Caco-2 (cell line): Measurements from ENCODE around the gene LILRB3. TPM values are rescaled to one million over a fixed set of nuclear protein-coding genes. Genes with fewer than 3 reads are reported as not detected.

Experiments
- BruUV-seq: library from RNA; stranded (reverse); fragments of 400-500 nt; replicated peaks from 2 replicates; lab custom pipeline; 2021; lab: Mats Ljungman, UMichigan
- CTCF ChIA-PET: fragments of 300-600 bp; sonication (Branson Sonifier 250); formaldehyde crosslinking; loops from one replicate; lab custom pipeline; 2022; ENCODE audit warnings: antibody characterized with exemption; lab: Charles Lee
- POLR2A ChIA-PET: fragments of 300-600 bp; sonication (Branson Sonifier 250); formaldehyde crosslinking; loops from one replicate; lab custom pipeline; 2022; ENCODE audit warnings: antibody characterized with exemption; lab: Charles Lee
- DNase-seq, 2 experiments: peaks; one replicate each; pipeline versions ENCODE4 v3.0.0 to v3.0.0-alpha.2; 2020 to 2022
- H3K27me3 ChIP-seq: replicated peaks from 2 replicates; pipeline ENCODE4 v1.6.0; 2011; ENCODE audit warnings: low read length; ENCODE audit not compliant: control insufficient read depth, insufficient read depth
- H3K36me3 ChIP-seq: 2 replicates; pipeline ENCODE4 v1.5.1; 2011; ENCODE audit warnings: low read length; ENCODE audit not compliant: control insufficient read depth, insufficient read depth
- H3K4me1 ChIP-seq: fragments of 250-450 bp; sonication (Bioruptor Pico); 2 replicates; pipeline ENCODE4 v1.5.1; 2020; ENCODE audit warnings: mild to moderate bottlenecking
- H3K4me3 ChIP-seq: 2 replicates; pipeline ENCODE4 v1.5.1; 2011; ENCODE audit warnings: low read depth, mild to moderate bottlenecking, control low read depth, low read length
- H3K9me3 ChIP-seq: fragments of 250-450 bp; sonication (Bioruptor Pico); 2 replicates; pipeline ENCODE4 v1.5.1; 2020; ENCODE audit warnings: mild to moderate bottlenecking, moderate library complexity
- H3K27ac Mint-ChIP-seq: one replicate; pipeline ENCODE4 v1.8.0; 2022; ENCODE audit warnings: mixed read lengths; ENCODE audit not compliant: unreplicated experiment
- H3K27me3 Mint-ChIP-seq: one replicate; pipeline ENCODE4 v1.8.0; 2022; ENCODE audit warnings: mixed read lengths; ENCODE audit not compliant: insufficient read depth, unreplicated experiment
- H3K36me3 Mint-ChIP-seq: one replicate; pipeline ENCODE4 v1.8.0; 2022; ENCODE audit warnings: mild to moderate bottlenecking, mixed read lengths; ENCODE audit not compliant: insufficient read depth, unreplicated experiment
- H3K4me1 Mint-ChIP-seq: one replicate; pipeline ENCODE4 v1.8.0; 2022; ENCODE audit warnings: low read depth, mixed read lengths; ENCODE audit not compliant: unreplicated experiment
- H3K4me3 Mint-ChIP-seq: one replicate; pipeline ENCODE4 v1.8.0; 2022; ENCODE audit warnings: mild to moderate bottlenecking, moderate library complexity, mixed read lengths; ENCODE audit not compliant: unreplicated experiment
- H3K9me3 Mint-ChIP-seq: one replicate; pipeline ENCODE4 v1.8.0; 2022; ENCODE audit warnings: mixed read lengths; ENCODE audit not compliant: unreplicated experiment
- intact Hi-C: fragments of 100-400 bp; cut with micrococcal nuclease; formaldehyde crosslinking; loops from one replicate; pipeline ENCODE4 v1.10.0; 2022; ENCODE audit not compliant: unreplicated experiment
- total RNA-seq: library from RNA; stranded (reverse); gene quantifications from 2 replicates; pipeline ENCODE4 v1.2.3, GENCODE V29; 2022
- TF ChIP-seq, protein P1 (sequence below), 2 experiments: fragments of 200-600 bp in 1 of 2; IDR thresholded peaks; 1 replicate in 1 of 2; 2 replicates in 1 of 2; pipeline versions ENCODE4 v1.5.1 to v1.8.0; 2011 to 2022; ENCODE audit warnings: antibody characterized with exemption in 1 of 2, control low read depth in 1 of 2, inconsistent platforms in 1 of 2, low read depth in 1 of 2, low read length in 1 of 2, mild to moderate bottlenecking in 1 of 2, moderate library complexity in 1 of 2; ENCODE audit not compliant: insufficient read depth in 1 of 2, severe bottlenecking in 1 of 2, unreplicated experiment in 1 of 2

Gene LILRB3
- total RNA-seq, 1 experiment from 2014 or later: not detected

DNA sequence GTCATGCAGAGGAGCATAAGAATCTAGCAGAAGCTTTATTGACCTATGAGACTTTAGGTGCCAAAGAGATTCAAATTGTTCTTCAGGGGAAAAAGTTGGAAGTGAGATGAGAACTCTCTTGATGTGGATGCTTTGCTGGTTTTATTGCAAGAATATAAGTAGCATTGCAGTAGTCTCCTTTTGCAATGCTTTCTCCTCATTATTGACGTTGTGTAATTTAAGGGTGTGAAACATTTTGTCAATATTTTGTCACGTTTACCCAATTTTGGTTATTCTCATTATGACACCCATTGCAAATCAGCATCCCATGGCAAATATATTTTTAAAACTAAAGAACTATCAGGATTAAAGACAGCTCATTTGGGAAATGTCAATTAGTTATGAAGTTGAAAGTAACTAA is 46.1 kb upstream of the LILRB3 start:
- no peaks in the 10 kb centered on the region; the same call in 1 of the 2 replicates for H3K27me3 ChIP-seq
- no peak overlapping the region for H3K27ac Mint-ChIP-seq
- no peaks in the 10 kb centered on the region for H3K4me1 ChIP-seq
- no peaks in the 10 kb centered on the region for H3K36me3 Mint-ChIP-seq
- H3K4me1 Mint-ChIP-seq: no peaks in the 10 kb centered on the region
- H3K27me3 Mint-ChIP-seq: peaks cover 32% of the 10 kb centered on the region
- intact Hi-C loops: no loop called here
- ChIA-PET POLR2A (no interaction called here), CTCF (no interaction called here)
- TF ChIP-seq, protein P1, sequence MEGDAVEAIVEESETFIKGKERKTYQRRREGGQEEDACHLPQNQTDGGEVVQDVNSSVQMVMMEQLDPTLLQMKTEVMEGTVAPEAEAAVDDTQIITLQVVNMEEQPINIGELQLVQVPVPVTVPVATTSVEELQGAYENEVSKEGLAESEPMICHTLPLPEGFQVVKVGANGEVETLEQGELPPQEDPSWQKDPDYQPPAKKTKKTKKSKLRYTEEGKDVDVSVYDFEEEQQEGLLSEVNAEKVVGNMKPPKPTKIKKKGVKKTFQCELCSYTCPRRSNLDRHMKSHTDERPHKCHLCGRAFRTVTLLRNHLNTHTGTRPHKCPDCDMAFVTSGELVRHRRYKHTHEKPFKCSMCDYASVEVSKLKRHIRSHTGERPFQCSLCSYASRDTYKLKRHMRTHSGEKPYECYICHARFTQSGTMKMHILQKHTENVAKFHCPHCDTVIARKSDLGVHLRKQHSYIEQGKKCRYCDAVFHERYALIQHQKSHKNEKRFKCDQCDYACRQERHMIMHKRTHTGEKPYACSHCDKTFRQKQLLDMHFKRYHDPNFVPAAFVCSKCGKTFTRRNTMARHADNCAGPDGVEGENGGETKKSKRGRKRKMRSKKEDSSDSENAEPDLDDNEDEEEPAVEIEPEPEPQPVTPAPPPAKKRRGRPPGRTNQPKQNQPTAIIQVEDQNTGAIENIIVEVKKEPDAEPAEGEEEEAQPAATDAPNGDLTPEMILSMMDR (IDR thresholded peaks at IDR 0.05; ENCODE audit: insufficient read depth in 1 of 2, low read depth in 1 of 2, low read length in 1 of 2, severe bottlenecking in 1 of 2, unreplicated experiment in 1 of 2): no peak
- no peak overlapping the region for H3K4me3 Mint-ChIP-seq
- no peak for DNase-seq
- no peak overlapping the region for H3K4me3 ChIP-seq
- no peaks in the 10 kb centered on the region for H3K36me3 ChIP-seq
- no TSS peak for BruUV-seq
- no peaks in the 10 kb centered on the region for H3K9me3 Mint-ChIP-seq
- H3K9me3 ChIP-seq: no peaks in the 10 kb centered on the region

DNA sequence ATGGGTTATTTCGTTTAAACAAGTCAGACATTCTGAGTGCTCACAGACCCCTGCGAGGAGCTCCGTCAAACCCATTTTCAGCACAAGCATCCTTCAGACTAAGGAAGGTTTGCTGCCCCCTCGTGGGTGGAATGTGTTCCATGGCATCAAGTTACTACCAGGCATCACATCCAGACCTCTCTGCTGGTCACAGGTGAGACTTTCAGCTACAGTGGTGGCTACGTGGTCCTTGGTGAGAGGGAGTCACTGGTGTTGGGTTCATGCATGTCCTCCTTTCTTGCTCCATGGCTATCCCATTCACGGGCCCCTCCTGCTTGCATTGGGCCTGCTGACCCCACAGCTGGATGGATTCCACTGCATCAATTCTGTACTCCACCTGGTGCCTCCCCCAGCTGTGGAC is 43.3 kb upstream of the LILRB3 start:
- no peaks in the 10 kb centered on the region for H3K4me1 Mint-ChIP-seq
- intact Hi-C loops: loop anchor here (1.0 kb wide), 1 partner anchor 98 kb away; no protein-coding TSS in a partner anchor
- peaks cover 18% of the 10 kb centered on the region for H3K27me3 Mint-ChIP-seq
- H3K4me3 Mint-ChIP-seq: no peak overlapping the region
- H3K4me3 ChIP-seq: no peak overlapping the region
- no peaks in the 10 kb centered on the region for H3K36me3 ChIP-seq
- H3K4me1 ChIP-seq: no peaks in the 10 kb centered on the region
- ChIA-PET POLR2A (interaction anchor here (0.6 kb wide), 1 partner anchor 240 kb away, joined by 3 read pairs; no protein-coding TSS in a partner anchor), CTCF (interaction anchor here (0.6 to 2.0 kb wide), 9 partner anchors 13 to 151 kb away, joined by 3 to 21 read pairs (median 4); partner anchors contain the start of genes CNOT3, MBOAT7, PRPF31 and TFPT)
- H3K27me3 ChIP-seq: no peaks in the 10 kb centered on the region; the same call in 1 of the 2 replicates
- H3K9me3 ChIP-seq: no peaks in the 10 kb centered on the region
- no peaks in the 10 kb centered on the region for H3K9me3 Mint-ChIP-seq
- DNase-seq: peak; percentile 87 to 89
- TF ChIP-seq, protein P1 (IDR thresholded peaks at IDR 0.05; ENCODE audit: insufficient read depth in 1 of 2, low read depth in 1 of 2, low read length in 1 of 2, severe bottlenecking in 1 of 2, unreplicated experiment in 1 of 2): peak; percentile 76 to 90
- no peak overlapping the region for H3K27ac Mint-ChIP-seq
- no peaks in the 10 kb centered on the region for H3K36me3 Mint-ChIP-seq
- no TSS peak for BruUV-seq

DNA sequence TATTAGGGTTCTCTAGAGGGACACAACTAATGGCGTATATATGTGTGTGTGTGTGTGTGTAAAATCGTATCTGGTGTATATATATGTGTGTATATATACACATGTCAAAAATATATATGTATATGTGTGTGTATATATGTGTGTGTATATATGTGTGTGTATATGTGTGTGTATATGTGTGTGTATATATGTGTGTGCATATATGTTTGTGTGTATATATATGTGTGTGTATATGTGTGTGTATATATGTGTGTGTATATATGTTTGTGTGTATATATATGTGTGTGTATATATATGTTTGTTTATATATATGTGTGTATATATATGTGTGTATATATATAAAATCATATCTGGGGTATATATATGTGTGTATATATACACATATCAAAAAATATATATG is 39.7 kb upstream of the LILRB3 start:
- TF ChIP-seq, protein P1 (IDR thresholded peaks at IDR 0.05; ENCODE audit: insufficient read depth in 1 of 2, low read depth in 1 of 2, low read length in 1 of 2, severe bottlenecking in 1 of 2, unreplicated experiment in 1 of 2): no peak
- ChIA-PET CTCF (no interaction called here), POLR2A (no interaction called here)
- Histone ChIP-seq H3K36me3 (no peaks in the 10 kb centered on the region), H3K27me3 (no peaks in the 10 kb centered on the region), H3K4me1 (no peaks in the 10 kb centered on the region), H3K4me3 (no peak overlapping the region), H3K9me3 (no peaks in the 10 kb centered on the region)
- DNase-seq: no peak
- Mint-ChIP-seq H3K27me3 (peaks cover 13% of the 10 kb centered on the region), H3K4me1 (no peaks in the 10 kb centered on the region), H3K9me3 (no peaks in the 10 kb centered on the region), H3K36me3 (no peaks in the 10 kb centered on the region), H3K4me3 (no peak overlapping the region), H3K27ac (no peak overlapping the region)
- no TSS peak for BruUV-seq
- intact Hi-C loops: no loop called here
